H54 (cell line): Measurements from ENCODE around the gene MAN1C1.

ENCODE experiments used
- DNase-seq: peaks from one replicate; pipeline ENCODE4 v3.0.0; 2011; ENCODE audit warnings: low spot score, mixed read lengths; ENCODE audit not compliant: insufficient read length
- FAIRE-seq: peaks from 3 replicates; lab custom pipeline; 2011; peaks lifted over from hg19 to GRCh38; lab: Jason Lieb, UNC
- POLR2A ChIP-seq: IDR thresholded peaks from 2 replicates; pipeline ENCODE4 v1.6.1; 2011; ENCODE audit warnings: low read depth, mild to moderate bottlenecking, low read length

Gene MAN1C1

DNA sequence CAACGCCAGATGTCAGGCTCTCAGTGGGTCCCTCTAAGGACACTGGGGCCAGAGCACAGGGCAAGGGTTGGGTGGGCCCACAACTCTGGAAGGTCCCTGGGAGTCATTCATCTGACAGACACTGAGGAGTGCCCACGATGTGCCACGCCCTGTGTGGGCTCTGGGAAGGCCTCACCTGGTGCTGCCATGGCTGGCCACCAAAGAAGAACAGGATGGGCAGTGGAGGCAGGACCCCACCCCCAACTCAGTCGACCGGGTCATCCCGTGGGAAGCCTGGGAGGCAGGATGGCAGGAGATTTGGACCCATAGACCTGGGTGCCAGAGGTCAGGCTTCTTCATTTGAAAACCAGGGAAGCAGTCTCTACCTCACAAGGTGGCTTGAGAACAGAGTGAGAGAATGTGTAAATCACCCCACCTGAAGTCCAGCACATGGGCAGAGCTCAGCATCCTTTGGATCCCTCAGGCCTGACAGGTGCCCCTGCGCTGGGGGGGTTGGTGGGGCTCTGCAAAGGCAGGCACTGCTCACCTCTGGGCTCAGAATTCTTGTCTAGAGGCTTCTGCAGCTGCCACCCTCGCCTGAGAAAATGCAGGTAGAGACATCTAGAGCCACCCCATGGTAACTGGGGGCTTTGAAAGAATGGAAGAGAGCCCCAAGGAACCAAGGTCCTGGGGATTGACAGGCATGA, 182.2 kb downstream of the MAN1C1 start:
- DNase-seq: no peak
- no peak for TF ChIP-seq POLR2A
- no peak for FAIRE-seq

DNA sequence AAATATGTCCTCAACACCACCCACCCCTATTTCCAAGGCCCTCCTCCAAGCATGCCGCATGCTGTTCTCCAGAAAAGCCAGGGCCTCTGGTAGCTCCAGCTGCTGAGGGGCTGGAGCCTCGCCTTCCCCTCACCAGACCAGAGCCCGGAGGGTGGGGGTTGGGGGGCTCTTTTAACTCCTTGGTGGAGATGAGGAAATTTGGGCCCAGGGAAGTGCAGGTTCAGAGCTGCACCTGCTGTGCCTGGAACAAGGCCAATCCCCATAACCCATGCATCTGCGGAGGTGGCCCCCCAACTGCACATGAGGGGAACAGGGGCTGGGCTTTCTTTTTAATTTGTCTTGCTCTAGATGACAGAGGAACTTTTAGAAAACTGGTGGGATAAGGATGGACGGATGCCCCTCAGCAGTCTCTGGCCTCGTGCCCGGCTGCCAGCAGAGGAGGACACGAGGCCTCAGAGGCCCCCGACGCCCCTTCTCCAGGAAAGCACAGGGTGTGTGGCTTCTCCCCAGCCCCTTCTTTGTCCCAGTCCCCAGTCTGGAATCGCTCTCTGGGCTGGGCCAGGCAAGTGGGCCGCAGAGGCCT, 182.9 kb downstream of the MAN1C1 start:
- FAIRE-seq (no peak), DNase-seq (no peak)
- TF ChIP-seq POLR2A: no peak

- FAIRE-seq (no peak), DNase-seq (no peak)
- 0 out of 2 replicates have a peak, but pooled peaks have one; percentile 23 for TF ChIP-seq POLR2A
These were observed 183.5 kb downstream of the MAN1C1 start, which contains the start of gene SELENON for GRCh38 chr1:25799935-25800702. Gene SELENON, plus strand, starts transcription at chr1:25800193. Its CDS starts 38 bp downstream, at chr1:25800231.

- TF ChIP-seq POLR2A: no peak
- no peak for FAIRE-seq
These were observed 184.2 kb downstream of the MAN1C1 start for GRCh38 chr1:25800703-25801377.

DNA sequence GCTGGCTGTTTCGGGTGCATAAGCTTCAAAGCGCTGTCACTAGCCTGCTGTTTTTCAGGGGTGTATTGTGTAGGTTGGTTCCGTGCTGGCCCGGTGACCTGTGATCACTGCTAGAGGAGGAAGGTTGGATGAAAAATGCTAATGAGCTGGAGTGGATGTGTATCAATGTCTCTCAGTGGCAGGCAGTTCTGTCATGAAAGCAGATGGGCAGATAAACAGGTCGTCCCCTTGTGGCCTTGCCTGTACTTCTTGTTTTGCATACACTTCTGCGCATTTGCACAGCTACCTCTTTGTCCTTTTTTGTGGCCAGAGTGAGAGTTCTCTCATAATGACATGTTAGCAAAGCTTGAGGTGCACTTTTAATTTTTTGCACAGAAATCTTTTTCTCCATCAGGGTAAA, 186.3 kb downstream of the MAN1C1 start:
- FAIRE-seq (no peak), DNase-seq (no peak)
- TF ChIP-seq POLR2A: no peak

More at GRCh38 chr1:25800703-25801377, 184.2 kb downstream of the MAN1C1 start:
- no peak for DNase-seq

DNA sequence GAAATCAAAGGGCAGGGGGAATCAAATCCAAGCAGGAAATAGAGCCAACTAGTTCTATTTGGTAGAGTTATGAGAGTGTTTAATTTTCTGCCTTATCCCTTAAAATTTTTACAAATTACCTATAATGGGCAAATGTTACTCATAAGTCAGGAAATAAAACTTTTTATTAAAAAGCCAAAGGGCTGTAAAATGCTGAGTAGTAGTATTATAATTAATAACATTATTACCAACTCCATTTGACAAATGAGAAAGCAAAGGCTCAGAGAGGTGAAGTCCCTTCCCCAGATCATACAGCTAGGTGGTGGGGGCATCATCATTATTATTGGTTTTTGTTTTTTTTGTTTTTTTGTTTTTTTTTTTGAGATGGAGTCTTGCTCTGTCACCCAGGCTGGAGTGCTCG, 186.8 kb downstream of the MAN1C1 start:
- no peak for DNase-seq
- TF ChIP-seq POLR2A: no peak
- FAIRE-seq: no peak

DNA sequence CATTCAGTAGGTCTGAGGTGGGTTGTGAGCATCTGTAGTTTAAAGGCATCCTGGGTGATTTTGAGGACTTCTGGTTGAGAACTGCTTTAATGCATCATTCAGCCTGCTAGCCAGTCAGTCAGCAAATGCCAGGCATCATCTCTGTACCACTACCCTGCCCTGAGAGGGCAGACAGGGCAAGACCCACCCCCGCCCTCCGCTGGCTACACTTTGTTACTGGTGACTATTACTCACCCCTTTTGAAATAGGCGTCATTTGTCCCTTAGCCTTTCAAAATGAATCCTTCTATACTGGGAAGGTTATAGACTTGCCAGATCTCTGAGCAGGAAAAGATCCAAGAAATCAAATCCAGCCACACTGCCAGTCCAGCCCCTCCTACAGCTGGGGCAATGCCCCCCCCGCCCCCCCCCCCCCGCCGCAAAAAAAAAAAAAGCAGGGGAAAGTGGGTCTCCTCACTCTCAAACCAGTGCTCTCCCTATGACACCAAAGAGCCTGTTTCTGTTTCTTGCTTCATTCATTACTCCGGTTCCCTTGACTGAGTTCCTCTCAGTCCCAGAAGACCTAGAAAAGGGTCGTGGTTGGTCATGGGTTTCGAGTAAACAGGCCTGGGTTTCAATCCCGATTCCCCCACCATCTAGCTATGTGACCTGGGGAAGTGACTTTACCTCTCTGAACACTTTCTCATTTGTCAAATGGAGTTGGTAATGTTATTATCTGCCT, 187.8 kb downstream of the MAN1C1 start:
- TF ChIP-seq POLR2A: no peak
- FAIRE-seq (peak; percentile 69), DNase-seq (peak; percentile 66)

- no peak for TF ChIP-seq POLR2A
- no peak for FAIRE-seq
- no peak for DNase-seq
These were observed 188.6 kb downstream of the MAN1C1 start for GRCh38 chr1:25804964-25805862.

- no peak for TF ChIP-seq POLR2A
- DNase-seq: no peak
- no peak for FAIRE-seq
These were observed 189.3 kb downstream of the MAN1C1 start for GRCh38 chr1:25805863-25806225.

DNA sequence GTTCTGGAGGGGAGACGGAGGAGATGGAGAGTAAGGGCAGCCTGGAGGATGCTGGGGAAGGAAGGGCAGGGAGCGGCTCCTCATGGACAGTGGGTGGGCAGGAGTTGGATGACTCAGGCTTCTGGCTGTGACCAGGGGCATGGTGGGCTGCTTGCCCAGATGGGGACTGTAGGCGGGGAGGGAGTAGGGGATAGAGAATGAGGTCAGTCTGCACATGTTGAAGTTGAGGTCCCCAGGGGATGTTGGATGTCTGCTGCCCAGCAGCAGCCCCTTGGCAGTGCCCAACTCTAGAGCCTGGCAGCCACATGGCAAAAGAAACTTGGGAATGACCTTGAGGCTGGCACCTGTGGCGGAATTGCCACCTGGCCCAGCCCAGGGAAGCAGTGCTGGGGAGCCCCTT, 189.8 kb downstream of the MAN1C1 start:
- TF ChIP-seq POLR2A: no peak
- DNase-seq: no peak
- no peak for FAIRE-seq

DNA sequence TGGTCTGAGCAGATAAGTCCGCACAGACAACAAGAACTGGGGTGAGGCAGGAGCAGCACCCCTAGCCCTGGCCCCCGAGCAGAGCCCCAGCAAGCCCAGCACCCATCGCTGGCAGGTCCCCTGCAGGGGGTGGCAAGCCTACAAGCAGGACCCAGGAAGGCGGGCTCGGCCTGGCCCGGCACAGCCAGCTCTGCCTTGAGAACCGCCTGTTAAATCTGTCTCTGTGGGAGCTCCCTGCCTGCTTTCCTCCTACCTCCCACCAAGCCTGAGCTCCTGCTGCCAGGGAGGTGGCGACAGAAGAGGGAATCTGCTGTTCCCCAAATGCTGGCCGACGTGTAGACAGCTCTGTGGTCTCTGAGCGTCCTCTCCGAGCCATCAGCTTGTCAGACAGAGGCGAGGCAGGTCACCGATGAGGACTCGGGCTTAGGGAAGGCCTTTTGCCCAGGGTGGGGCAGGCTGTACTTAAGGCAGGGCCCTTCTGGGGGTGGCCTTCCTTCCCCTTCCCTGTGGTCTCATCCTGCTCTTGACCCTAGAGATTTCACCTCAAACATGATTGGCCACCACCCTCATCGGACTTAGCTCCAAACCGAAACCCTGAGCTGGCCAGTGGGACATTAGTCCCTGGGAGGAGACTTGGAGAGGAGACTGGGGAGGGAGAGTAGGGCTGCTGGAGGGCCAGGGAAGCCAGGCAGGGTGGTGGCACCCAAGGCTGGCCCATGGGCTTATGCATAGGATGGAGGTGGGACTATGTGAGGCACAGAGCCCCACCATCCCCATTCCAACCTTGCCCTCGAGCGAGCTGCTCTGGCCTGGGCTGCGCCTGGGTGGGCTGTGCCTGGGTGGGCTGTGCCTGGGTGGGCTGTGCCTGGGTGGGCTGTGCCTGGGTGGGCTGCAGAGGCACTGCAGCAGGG, 191.1 kb downstream of the MAN1C1 start:
- no peak for TF ChIP-seq POLR2A
- FAIRE-seq (no peak), DNase-seq (no peak)
